ENCODE measurements around the gene NEMP1. TPM values are rescaled to one million over a fixed set of nuclear protein-coding genes. Genes with fewer than 3 reads are reported as not detected.

Gene NEMP1
- polyA plus RNA-seq, 2 of the 4 experiments (the other 2 are of a cell fraction): 12.7 to 28.4 TPM

GRCh38 chr12:57027011-57027804 lies 51.4 kb downstream of the NEMP1 start:
- H3K4me1 ChIP-seq: peaks cover 6% of the 10 kb centered on the region; the same call in 2 of the 3 replicates
- CTCF ChIA-PET: interaction anchor here (0.8 to 6.3 kb wide), 12 partner anchors 10 to 148 kb away, joined by 3 to 34 read pairs (median 4); partner anchors contain the start of genes STAT6 and ZBTB39
- TF ChIP-seq HEYL (CRISPR knock-in tag; IDR thresholded peaks at IDR 0.05): no peak
- no peak for TF ChIP-seq MAZ (IDR thresholded peaks at IDR 0.05; ENCODE audit: borderline replicate concordance, low read depth, low read length)
- TF ChIP-seq SMC3 (IDR thresholded peaks at IDR 0.05): no peak
- TF ChIP-seq RNF2 (IDR thresholded peaks at IDR 0.05; ENCODE audit: borderline replicate concordance, low read depth): no peak
- no peak for TF ChIP-seq CBX8 (IDR thresholded peaks at IDR 0.05)
- TF ChIP-seq RCOR1 (IDR thresholded peaks at IDR 0.05; ENCODE audit: low read depth, low read length): no peak
- TF ChIP-seq ESRRA (IDR thresholded peaks at IDR 0.05; ENCODE audit: borderline replicate concordance, low read length): no peak
- TF ChIP-seq PHF8 (IDR thresholded peaks at IDR 0.05; ENCODE audit: borderline replicate concordance, low read depth): no peak
- no peak for TF ChIP-seq PBX3 (IDR thresholded peaks at IDR 0.05)
- TF ChIP-seq JUNB (IDR thresholded peaks at IDR 0.05): no peak
- no peak for TF ChIP-seq BHLHE40 (IDR thresholded peaks at IDR 0.05; ENCODE audit: low read depth, low read length)
- TF ChIP-seq, protein P1, sequence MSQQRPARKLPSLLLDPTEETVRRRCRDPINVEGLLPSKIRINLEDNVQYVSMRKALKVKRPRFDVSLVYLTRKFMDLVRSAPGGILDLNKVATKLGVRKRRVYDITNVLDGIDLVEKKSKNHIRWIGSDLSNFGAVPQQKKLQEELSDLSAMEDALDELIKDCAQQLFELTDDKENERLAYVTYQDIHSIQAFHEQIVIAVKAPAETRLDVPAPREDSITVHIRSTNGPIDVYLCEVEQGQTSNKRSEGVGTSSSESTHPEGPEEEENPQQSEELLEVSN (IDR thresholded peaks at IDR 0.05; ENCODE audit: borderline replicate concordance, low read depth): no peak
- no peak for TF ChIP-seq REST (IDR thresholded peaks at IDR 0.05)
- no peak for TF ChIP-seq MAFK (IDR thresholded peaks at IDR 0.05; ENCODE audit: partially characterized antibody)
- no peak for TF ChIP-seq JUN (IDR thresholded peaks at IDR 0.05)
- H3K4me3 ChIP-seq: no peak overlapping the region
- no peak overlapping the region for H3K4me2 ChIP-seq
- no peaks in the 10 kb centered on the region for H3K9me3 ChIP-seq
- FAIRE-seq (no peak), DNase-seq (ENCODE audit: low read depth in 1 of 2, low spot score in 1 of 2) (no peak), ATAC-seq (peak in 1 of 2 experiments; percentile 13; a peak in 2 of 6 replicates)
- H3K27ac ChIP-seq: no peak overlapping the region
- POLR2A ChIA-PET: no interaction called here
- 64% methylated on average over 13 of the region's 13 CpGs for WGBS (ENCODE audit: missing lambda C conversion rate)

- H3K4me2 ChIP-seq: no peak overlapping the region
- ChIA-PET CTCF (interaction anchor here (0.6 to 6.3 kb wide), 8 partner anchors 9 to 360 kb away, joined by 3 to 34 read pairs (median 4); partner anchors contain the start of genes TAC3 and ZBTB39), POLR2A (no interaction called here)
- ATAC-seq: no peak
- no peak for DNase-seq (ENCODE audit: low read depth in 1 of 2, low spot score in 1 of 2)
- no peaks in the 10 kb centered on the region for H3K4me1 ChIP-seq
- no peak for FAIRE-seq
- H3K9me3 ChIP-seq: no peaks in the 10 kb centered on the region
- H3K4me3 ChIP-seq: no peak overlapping the region
- no peak overlapping the region for H3K27ac ChIP-seq
- 29% methylated on average over 2 of the region's 2 CpGs for WGBS (ENCODE audit: missing lambda C conversion rate)
- no peak for TF ChIP-seq KDM1A (IDR thresholded peaks at IDR 0.05; ENCODE audit: low read depth)
- no peak for TF ChIP-seq SMC3 (IDR thresholded peaks at IDR 0.05)
- TF ChIP-seq NPAS2 (CRISPR knock-in tag; IDR thresholded peaks at IDR 0.05; ENCODE audit: borderline replicate concordance): no peak
- no peak for TF ChIP-seq BHLHE40 (IDR thresholded peaks at IDR 0.05; ENCODE audit: low read depth, low read length)
- no peak for TF ChIP-seq PHF8 (IDR thresholded peaks at IDR 0.05; ENCODE audit: borderline replicate concordance, low read depth)
- TF ChIP-seq FOSL2 (IDR thresholded peaks at IDR 0.05): no peak
- TF ChIP-seq FOSL2 (CRISPR knock-in tag; IDR thresholded peaks at IDR 0.05): no peak
- no peak for TF ChIP-seq REST (IDR thresholded peaks at IDR 0.05)
- no peak for TF ChIP-seq FOSB (CRISPR knock-in tag; IDR thresholded peaks at IDR 0.05)
- TF ChIP-seq, protein P2, sequence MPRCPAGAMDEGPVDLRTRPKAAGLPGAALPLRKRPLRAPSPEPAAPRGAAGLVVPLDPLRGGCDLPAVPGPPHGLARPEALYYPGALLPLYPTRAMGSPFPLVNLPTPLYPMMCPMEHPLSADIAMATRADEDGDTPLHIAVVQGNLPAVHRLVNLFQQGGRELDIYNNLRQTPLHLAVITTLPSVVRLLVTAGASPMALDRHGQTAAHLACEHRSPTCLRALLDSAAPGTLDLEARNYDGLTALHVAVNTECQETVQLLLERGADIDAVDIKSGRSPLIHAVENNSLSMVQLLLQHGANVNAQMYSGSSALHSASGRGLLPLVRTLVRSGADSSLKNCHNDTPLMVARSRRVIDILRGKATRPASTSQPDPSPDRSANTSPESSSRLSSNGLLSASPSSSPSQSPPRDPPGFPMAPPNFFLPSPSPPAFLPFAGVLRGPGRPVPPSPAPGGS (IDR thresholded peaks at IDR 0.05): no peak
- TF ChIP-seq RAD21 (conservative IDR thresholded peaks at IDR 0.05 in 1 of 2, IDR thresholded peaks at IDR 0.05 in 1 of 2): no peak
- no peak for TF ChIP-seq ZNF302 (CRISPR knock-in tag; IDR thresholded peaks at IDR 0.05)
- TF ChIP-seq JUNB (IDR thresholded peaks at IDR 0.05): no peak
- TF ChIP-seq TFCP2L1 (CRISPR knock-in tag; IDR thresholded peaks at IDR 0.05): no peak
- TF ChIP-seq ZSCAN20 (CRISPR knock-in tag; IDR thresholded peaks at IDR 0.05): no peak
- TF ChIP-seq ZFP36 (IDR thresholded peaks at IDR 0.05; ENCODE audit: borderline replicate concordance, partially characterized antibody): no peak
These were observed 53.4 kb downstream of the NEMP1 start for GRCh38 chr12:57025196-57025595.
